Spleen (tissue), 11 donors: ENCODE measurements around the gene MED13L. TPM values are rescaled to one million over a fixed set of nuclear protein-coding genes. Genes with fewer than 3 reads are reported as not detected.
"Not testable (repeated sequence)": the region's sequence is repeated elsewhere in the genome, so short reads cannot be mapped to it uniquely, and the experiment has no call there.

Experiments
- DNase-seq: peaks from one replicate; pipeline ENCODE4 v3.0.0-alpha.2; 2020
- H3K27ac ChIP-seq, 8 donors: fragments of 200-600 bp; sonication (generic) in 7 of 8; 1 replicate in 4 of 8; 2 replicates in 4 of 8; pipeline versions ENCODE4 v1.5.0 to v1.8.0; 2016 to 2021; ENCODE audit warnings: inconsistent platforms in 4 of 8, mild to moderate bottlenecking in 4 of 8, moderate library complexity in 1 of 8
- H3K27me3 ChIP-seq, 7 donors: fragments of 200-600 bp; sonication (generic) in 6 of 7; replicated peaks in 1 of 7; 1 replicate in 4 of 7; 2 replicates in 3 of 7; pipeline versions ENCODE4 v1.5.0 to v1.8.0; 2016 to 2021; ENCODE audit warnings: inconsistent platforms in 3 of 7, mild to moderate bottlenecking in 1 of 7
- H3K36me3 ChIP-seq, 6 donors: fragments of 200-600 bp; sonication (generic) in 5 of 6; 1 replicate in 4 of 6; 2 replicates in 2 of 6; pipeline versions ENCODE4 v1.5.0 to v1.8.0; 2016 to 2021; ENCODE audit warnings: inconsistent platforms in 2 of 6
- H3K4me1 ChIP-seq, 6 donors: fragments of 200-600 bp; sonication (generic) in 5 of 6; 1 replicate in 3 of 6; 2 replicates in 3 of 6; pipeline versions ENCODE4 v1.5.0 to v1.8.0; 2016 to 2021; ENCODE audit warnings: inconsistent platforms in 3 of 6
- H3K4me3 ChIP-seq, 8 donors: fragments of 200-600 bp; sonication (generic) in 7 of 8; 1 replicate in 4 of 8; 2 replicates in 4 of 8; pipeline versions ENCODE4 v1.5.0 to v1.8.0; 2016 to 2021; ENCODE audit warnings: inconsistent platforms in 4 of 8, mild to moderate bottlenecking in 4 of 8, moderate library complexity in 2 of 8
- H3K9me3 ChIP-seq, 8 donors: fragments of 200-600 bp; sonication (generic) in 7 of 8; 1 replicate in 4 of 8; 2 replicates in 4 of 8; pipeline versions ENCODE4 v1.5.0 to v1.8.0; 2016 to 2021; ENCODE audit warnings: inconsistent platforms in 4 of 8
- POLR2A ChIP-seq, 3 donors: fragments of 450-650 bp; IDR thresholded peaks; one replicate each; pipeline ENCODE4 v1.5.1; 2017; ENCODE audit warnings: antibody characterized with exemption in 3 of 3, mild to moderate bottlenecking in 1 of 3
- POLR2AphosphoS5 ChIP-seq, 3 donors: sonication (generic); formaldehyde crosslinking; IDR thresholded peaks; one replicate each; pipeline ENCODE4 v1.5.1; 2017; ENCODE audit warnings: antibody characterized with exemption in 3 of 3
- WGBS, 5 donors: extraction: QIAGEN DNeasy Blood & Tissue Kit in 3 of 5; methylation state at CpG; one replicate each; pipeline versions ENCODE4 v1.1.5 to v1.1.7; 2013 to 2018; 5-methylcytosine and 5-hydroxymethylcytosine counted together
- intact Hi-C: fragments of 100-400 bp; cut with DNase I; formaldehyde crosslinking; loops from one replicate; pipeline ENCODE4 v1.15.0; 2023; ENCODE audit warnings: low total_unique reads
- polyA plus RNA-seq, 3 donors: library from polyadenylated mRNA; stranded (reverse); fragments of 200-250 nt; gene quantifications; one replicate each; pipeline ENCODE4 v1.2.1, GENCODE V29; 2013
- total RNA-seq, 7 donors: library from RNA; depleted of rRNA in 3 of 7; stranded (reverse); fragments of >200 nt in 3 of 7; fragmentation: NEBNext Ultra II Directional in 4 of 7; extraction: Animal tissue kit (Norgen Biotek cat#: 25700) in 4 of 7; gene quantifications; one replicate each; pipeline versions ENCODE4 v1.1.0 to v1.2.1, GENCODE V29; 2016 to 2021
- TF ChIP-seq, protein P1 (sequence below), 11 experiments: fragments of 200-600 bp in 7 of 11; fragments of 450-650 bp in 4 of 11; sonication (generic) in 4 of 11; IDR thresholded peaks in 8 of 11; conservative IDR thresholded peaks in 3 of 11; 1 replicate in 7 of 11; 2 replicates in 4 of 11; pipeline versions ENCODE4 v1.4.0 to v1.8.0; 2016 to 2021; ENCODE audit warnings: antibody characterized with exemption in 11 of 11, inconsistent platforms in 4 of 11, mild to moderate bottlenecking in 1 of 11
- donor health status: healthy with polysubstance abuse.
- donor health status: DM: no; HTN: no; CAD: no; lungs with moderate emphysema.
- donor health status: DM: no; HTN: no; CAD: no.
- donor health status: Bipolar disorder and iron deficiency.
- donor health status: healthy.
- donor health status: DM: no; HTN: no; CAD: no.
- donor health status: DM: yes; HTN: yes; CAD: no.

The MED13L gene
- total and polyA plus RNA-seq, 10 donors: 13.4 to 255 (median 185) TPM

DNA sequence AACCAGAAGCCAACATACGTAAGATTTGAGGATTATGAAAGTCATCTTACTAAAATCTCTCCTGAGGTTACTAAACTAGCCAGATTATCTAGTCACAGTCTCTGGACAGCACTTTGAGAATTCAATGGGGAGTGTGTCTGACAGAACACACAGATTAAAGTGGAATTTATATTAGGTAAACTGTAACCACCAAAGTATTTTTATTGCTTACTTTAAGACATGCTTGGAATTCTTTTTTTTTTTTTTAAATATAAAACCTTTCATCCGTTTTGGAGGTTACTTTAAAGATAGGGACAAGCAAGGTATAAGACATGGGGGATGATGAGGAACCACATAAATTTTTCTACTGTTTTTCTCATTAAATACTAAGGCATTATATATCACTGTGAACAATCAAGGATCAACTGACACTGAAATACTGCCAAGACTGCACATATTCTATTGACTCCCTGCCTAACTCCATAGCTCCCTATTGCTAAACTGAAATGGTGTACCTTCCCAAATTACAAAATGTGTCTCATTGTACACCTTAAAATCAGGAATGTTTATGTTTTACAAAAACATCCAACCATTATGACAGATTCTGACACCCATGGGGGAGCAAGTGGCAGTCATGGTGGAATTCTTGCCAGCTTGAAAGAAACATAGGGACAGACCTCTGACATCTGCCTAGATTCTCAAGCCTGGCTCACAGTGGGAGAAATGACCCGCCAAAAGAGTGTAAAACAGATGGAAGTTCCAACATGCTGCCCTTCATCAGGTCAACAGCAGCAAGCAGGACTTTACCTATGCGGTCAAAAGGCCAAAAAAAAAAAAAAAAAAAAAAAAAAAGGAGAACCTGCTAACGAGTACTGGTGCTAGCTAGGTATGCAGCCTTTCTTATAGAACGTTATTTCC lies 239.3 kb downstream of the MED13L start:
- H3K27ac ChIP-seq: no peak overlapping the region
- H3K36me3 ChIP-seq: peaks cover 0 to 8% (median 0%) of the 10 kb centered on the region in 6 donors
- 86 to 92% (median 87%) methylated on average over 6 of the region's 6 CpGs for WGBS, 5 donors
- H3K27me3 ChIP-seq: no peaks in the 10 kb centered on the region
- H3K9me3 ChIP-seq: no peaks in the 10 kb centered on the region
- no peak overlapping the region for H3K4me3 ChIP-seq
- intact Hi-C loops: no loop called here
- TF ChIP-seq POLR2AphosphoS5 (IDR thresholded peaks at IDR 0.05): no peak
- no peak for TF ChIP-seq POLR2A (IDR thresholded peaks at IDR 0.05)
- TF ChIP-seq, protein P1, sequence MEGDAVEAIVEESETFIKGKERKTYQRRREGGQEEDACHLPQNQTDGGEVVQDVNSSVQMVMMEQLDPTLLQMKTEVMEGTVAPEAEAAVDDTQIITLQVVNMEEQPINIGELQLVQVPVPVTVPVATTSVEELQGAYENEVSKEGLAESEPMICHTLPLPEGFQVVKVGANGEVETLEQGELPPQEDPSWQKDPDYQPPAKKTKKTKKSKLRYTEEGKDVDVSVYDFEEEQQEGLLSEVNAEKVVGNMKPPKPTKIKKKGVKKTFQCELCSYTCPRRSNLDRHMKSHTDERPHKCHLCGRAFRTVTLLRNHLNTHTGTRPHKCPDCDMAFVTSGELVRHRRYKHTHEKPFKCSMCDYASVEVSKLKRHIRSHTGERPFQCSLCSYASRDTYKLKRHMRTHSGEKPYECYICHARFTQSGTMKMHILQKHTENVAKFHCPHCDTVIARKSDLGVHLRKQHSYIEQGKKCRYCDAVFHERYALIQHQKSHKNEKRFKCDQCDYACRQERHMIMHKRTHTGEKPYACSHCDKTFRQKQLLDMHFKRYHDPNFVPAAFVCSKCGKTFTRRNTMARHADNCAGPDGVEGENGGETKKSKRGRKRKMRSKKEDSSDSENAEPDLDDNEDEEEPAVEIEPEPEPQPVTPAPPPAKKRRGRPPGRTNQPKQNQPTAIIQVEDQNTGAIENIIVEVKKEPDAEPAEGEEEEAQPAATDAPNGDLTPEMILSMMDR (IDR thresholded peaks at IDR 0.05 in 8 of 11, conservative IDR thresholded peaks at IDR 0.05 in 3 of 11): no peak
- no peak for DNase-seq
- H3K4me1 ChIP-seq: peaks cover 0 to 21% (median 5%) of the 10 kb centered on the region in 6 donors

DNA sequence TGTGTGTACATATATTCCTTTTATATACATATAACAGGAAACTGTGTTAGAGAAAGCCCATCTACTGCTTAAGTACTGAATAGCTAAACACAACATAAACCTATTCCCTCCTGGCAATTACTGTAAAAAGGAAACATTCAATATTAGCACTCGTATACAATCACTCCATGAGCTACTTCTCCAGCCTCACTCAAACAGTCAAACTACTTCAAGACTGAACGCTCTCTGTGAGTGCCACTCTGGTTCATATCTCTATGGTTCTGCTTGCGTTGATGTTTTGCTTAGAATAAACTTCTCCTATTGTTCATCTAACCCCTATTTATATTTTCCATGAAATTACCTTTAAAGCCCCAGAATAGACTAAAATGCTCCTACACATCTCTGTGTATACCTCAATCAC lies 243.7 kb downstream of the MED13L start:
- no peak for DNase-seq
- intact Hi-C loops: no loop called here
- no peak overlapping the region for H3K27ac ChIP-seq
- peaks cover 0 to 16% (median 3%) of the 10 kb centered on the region in 6 donors for H3K4me1 ChIP-seq
- H3K4me3 ChIP-seq: no peak overlapping the region
- peaks cover 0 to 10% (median 4%) of the 10 kb centered on the region in 8 donors for H3K9me3 ChIP-seq
- no peaks in the 10 kb centered on the region for H3K27me3 ChIP-seq
- TF ChIP-seq POLR2AphosphoS5 (IDR thresholded peaks at IDR 0.05) (no peak), POLR2A (IDR thresholded peaks at IDR 0.05) (no peak)
- TF ChIP-seq, protein P1 (IDR thresholded peaks at IDR 0.05 in 8 of 11, conservative IDR thresholded peaks at IDR 0.05 in 3 of 11): no peak
- WGBS, 5 donors: 85 to 94% (median 90%) methylated on average over 3 of the region's 3 CpGs
- H3K36me3 ChIP-seq: peaks cover 0 to 8% (median 0%) of the 10 kb centered on the region in 6 donors

DNA sequence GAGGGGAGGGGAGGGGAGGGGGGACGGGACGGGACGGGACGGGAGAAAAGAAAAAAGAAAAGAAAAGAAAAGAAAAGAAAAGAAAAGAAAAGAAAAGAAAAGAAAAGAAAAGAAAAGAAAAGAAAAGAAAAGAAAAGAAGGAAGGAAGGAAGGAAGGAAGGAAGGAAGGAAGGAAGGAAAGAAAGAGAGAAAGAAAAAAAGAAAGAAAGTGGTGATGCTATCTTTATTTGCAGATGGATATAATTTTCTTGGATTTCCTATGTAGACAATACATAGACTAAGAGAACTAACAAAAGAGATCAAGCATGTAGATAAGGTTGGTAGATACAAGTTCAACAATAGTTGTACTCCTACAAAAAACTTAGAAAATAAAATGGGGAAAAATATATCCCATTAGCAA lies 245.9 kb downstream of the MED13L start:
- intact Hi-C loops, DNase-seq, H3K4me3 ChIP-seq, H3K27me3 ChIP-seq, H3K27ac ChIP-seq, H3K36me3 ChIP-seq: not testable (repeated sequence)
- WGBS, 5 donors: 95 to 100% (median 99%) methylated on average over 4 of the region's 4 CpGs
- Histone ChIP-seq H3K4me1 (peaks cover 0 to 25% (median 4%) of the 10 kb centered on the region in 6 donors), H3K9me3 (peaks cover 0 to 10% (median 4%) of the 10 kb centered on the region in 8 donors)

DNA sequence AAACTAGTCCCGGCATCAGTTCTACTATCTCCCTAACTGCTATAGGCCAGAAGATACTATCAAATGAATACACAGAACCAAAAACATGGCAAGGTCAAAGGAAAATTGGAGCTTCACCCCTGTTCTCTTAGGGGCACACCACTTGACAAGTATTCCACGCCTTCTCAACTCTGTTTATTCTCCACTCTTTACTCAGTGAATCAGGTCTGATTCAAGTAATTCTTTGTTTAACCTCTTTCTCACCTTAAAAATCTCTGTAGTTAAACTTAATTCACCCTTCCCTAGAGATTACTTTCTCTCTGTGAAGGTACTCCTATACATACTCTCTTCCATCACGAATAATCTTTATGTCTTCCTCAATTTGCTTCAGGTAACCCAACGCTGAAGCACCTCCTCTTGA lies 248.9 kb downstream of the MED13L start:
- Histone ChIP-seq H3K9me3 (peaks cover 0 to 10% (median 4%) of the 10 kb centered on the region in 8 donors), H3K27ac (no peak overlapping the region), H3K4me3 (no peak overlapping the region), H3K36me3 (no peaks in the 10 kb centered on the region), H3K27me3 (no peaks in the 10 kb centered on the region), H3K4me1 (peaks cover 0 to 25% (median 2%) of the 10 kb centered on the region in 6 donors)
- DNase-seq: no peak
- WGBS, 5 donors: 95 to 97% (median 96%) methylated on average over 4 of the region's 4 CpGs
- no peak for TF ChIP-seq POLR2AphosphoS5 (IDR thresholded peaks at IDR 0.05)
- TF ChIP-seq, protein P1 (IDR thresholded peaks at IDR 0.05 in 8 of 11, conservative IDR thresholded peaks at IDR 0.05 in 3 of 11): no peak
- TF ChIP-seq POLR2A (IDR thresholded peaks at IDR 0.05): no peak
- intact Hi-C loops: no loop called here
